NT2/D1 (cell line): ENCODE measurements around the gene SORBS2.

ENCODE experiments used
- YY1 ChIP-seq: IDR thresholded peaks from 2 replicates; pipeline ENCODE4 v1.6.1; 2011; ENCODE audit not compliant: insufficient read length, insufficient read depth
- ZNF274 ChIP-seq: IDR thresholded peaks from 2 replicates; pipeline ENCODE4 v1.6.1; 2011; ENCODE audit warnings: mild to moderate bottlenecking, low read depth, low read length

GRCh38 chr4:185782523-185782922 lies 29.5 kb downstream of the SORBS2 start:
- no peak for TF ChIP-seq YY1
- no peak for TF ChIP-seq ZNF274
